DOHH2 (cell line): ENCODE measurements around the gene GAPDHS.

Source experiments
- CTCF ChIP-seq: fragments of 200-600 bp; sonication (generic); IDR thresholded peaks from one replicate; pipeline ENCODE4 v1.5.1; 2014; ENCODE audit warnings: antibody characterized with exemption, mild to moderate bottlenecking, low read depth, low read length; ENCODE audit not compliant: poor library complexity, severe bottlenecking
- EZH2phosphoT487 ChIP-seq: fragments of 200-600 bp; sonication (generic); IDR thresholded peaks from 2 replicates; pipeline ENCODE4 v1.6.1; 2017; ENCODE audit warnings: borderline replicate concordance, mild to moderate bottlenecking, antibody characterized with exemption, low read length, moderate library complexity, mixed read lengths

- no peak for TF ChIP-seq CTCF
- no peak for TF ChIP-seq EZH2phosphoT487
Measured at GRCh38 chr19:35487656-35488182, 45.5 kb upstream of the GAPDHS start.
